GM18511 (cell line): ENCODE data around the gene DPH5.
"Not testable (repeated sequence)": the region's sequence is repeated elsewhere in the genome, so short reads cannot be mapped to it uniquely, and the experiment has no call there.

Experiments used
- ATAC-seq: cut with Tn5 transposase; IDR thresholded peaks from one replicate; pipeline ENCODE4 v1.9.1; 2021; ENCODE audit warnings: mild to moderate bottlenecking, moderate library complexity; ENCODE audit not compliant: unreplicated experiment

The DPH5 gene, protein sequence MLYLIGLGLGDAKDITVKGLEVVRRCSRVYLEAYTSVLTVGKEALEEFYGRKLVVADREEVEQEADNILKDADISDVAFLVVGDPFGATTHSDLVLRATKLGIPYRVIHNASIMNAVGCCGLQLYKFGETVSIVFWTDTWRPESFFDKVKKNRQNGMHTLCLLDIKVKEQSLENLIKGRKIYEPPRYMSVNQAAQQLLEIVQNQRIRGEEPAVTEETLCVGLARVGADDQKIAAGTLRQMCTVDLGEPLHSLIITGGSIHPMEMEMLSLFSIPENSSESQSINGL

DNA sequence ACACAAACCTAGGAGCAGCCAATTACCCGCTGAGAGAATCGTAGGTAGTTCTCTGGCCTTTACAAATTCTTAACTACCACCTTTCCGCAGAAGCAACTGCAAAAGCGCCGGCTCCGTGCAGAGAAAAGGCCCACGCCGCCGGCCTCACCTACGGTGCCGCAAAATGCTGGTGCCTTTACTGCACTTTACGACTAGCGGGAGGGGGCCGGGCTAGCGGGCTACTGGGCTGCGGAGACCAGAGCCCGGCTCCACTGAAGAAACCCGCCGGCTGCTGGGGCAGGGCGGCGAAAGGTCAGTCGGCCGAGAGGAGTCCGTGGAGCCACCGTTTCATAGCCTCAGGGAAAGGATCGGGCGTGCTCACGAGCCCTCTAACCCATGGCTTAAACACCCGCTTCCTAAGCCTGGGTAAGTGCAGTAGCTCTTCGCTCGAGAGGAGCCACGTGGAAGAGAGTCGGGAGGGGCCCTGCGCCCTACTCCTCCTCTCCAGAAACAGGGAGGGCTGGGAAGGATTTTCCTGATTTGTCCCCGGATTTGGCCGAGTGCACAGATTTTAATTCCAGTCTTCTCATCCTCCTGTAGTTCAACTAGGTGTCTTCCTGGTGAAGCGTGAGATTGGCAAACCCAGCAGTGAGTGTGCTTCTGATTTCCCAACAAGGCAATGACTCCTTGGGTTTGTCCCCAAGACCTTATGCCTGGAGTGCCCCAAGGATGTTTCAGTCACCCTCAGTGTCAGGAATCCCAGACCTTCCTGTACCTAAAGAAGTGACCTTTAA is at the start of gene DPH5:
TSS of gene DPH5 (minus strand) at position 128 of the 773 bp plus-strand sequence. CDS start 341 bp downstream, outside the sequence.
- ATAC-seq = peak; percentile 82

DNA sequence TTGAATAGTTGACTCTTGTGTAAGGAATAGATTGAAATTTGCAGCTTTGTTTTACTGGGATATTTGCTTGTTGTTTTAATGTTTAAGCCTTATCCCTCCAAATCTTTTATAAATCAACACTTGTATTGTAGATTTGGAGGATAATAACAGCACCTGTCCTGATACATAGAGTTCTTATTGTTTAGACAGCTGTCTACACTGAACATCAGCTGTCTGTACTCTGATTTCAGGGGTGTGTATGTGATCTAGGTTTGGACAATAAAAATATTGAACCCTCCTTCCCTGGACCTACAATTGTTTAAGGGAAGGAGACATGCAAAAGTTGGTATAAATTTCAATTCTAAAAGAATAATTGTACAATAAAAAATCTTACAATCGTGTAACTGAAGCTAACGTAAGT is 48.3 kb upstream of the DPH5 start:
- ATAC-seq = no peak

DNA sequence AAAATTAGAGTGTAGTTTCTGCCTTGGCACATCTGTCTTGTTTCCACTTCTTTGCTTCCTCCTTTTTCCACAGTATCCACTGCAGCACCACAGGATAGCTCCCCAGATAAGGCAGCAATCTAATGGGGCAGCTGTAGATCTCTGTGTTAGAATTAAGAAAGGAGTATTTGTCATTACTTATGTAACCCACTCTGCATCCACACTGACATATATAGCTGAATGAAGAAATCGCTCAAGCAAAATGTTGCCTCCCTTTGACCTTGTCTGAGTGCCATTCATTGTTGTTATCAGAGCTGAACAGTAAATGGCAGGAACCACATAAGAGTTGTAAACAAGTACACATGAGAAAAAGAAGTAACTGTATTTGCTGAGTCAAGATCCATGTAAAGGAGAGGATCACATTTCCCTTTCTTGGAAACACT is 45.9 kb upstream of the DPH5 start:
- no peak for ATAC-seq

DNA sequence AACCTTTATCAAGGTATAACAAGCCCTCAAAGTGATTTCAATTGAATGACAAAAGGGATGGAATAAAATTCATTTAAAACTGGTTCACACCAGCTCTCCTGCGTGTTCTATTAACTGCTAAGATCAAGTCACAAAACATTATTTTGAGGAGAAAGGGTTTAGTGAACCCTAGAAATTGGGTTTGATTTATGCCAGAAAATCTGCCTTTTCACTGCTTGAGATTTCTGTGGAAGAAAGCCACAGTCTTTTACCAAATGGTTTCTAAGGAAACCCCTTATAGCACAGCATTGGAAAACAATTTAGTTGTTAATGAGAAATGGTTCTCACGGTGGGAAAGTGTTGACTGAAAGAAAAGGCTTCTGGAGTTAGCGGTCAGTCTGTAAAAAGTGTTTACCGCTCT is 43.6 kb upstream of the DPH5 start:
- ATAC-seq = no peak

DNA sequence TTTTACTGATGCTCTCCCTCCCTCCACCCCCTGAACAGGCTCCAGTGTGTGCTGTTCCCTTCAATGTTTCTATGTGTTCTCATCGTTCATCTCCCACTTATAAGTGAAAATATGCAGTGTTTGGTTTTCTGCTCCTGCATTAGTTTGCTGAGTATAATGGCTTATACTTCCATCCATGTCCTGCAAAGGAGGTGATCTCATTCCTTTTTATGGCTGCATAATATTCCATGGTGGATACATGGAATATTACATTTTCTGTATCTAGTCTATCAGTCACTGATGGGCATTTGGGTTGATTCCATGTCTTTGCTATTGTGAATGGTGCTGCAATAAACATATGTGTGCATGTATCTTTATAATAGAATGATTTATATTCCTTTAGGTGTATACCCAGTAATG is 41.4 kb upstream of the DPH5 start:
- not testable (repeated sequence) for ATAC-seq

DNA sequence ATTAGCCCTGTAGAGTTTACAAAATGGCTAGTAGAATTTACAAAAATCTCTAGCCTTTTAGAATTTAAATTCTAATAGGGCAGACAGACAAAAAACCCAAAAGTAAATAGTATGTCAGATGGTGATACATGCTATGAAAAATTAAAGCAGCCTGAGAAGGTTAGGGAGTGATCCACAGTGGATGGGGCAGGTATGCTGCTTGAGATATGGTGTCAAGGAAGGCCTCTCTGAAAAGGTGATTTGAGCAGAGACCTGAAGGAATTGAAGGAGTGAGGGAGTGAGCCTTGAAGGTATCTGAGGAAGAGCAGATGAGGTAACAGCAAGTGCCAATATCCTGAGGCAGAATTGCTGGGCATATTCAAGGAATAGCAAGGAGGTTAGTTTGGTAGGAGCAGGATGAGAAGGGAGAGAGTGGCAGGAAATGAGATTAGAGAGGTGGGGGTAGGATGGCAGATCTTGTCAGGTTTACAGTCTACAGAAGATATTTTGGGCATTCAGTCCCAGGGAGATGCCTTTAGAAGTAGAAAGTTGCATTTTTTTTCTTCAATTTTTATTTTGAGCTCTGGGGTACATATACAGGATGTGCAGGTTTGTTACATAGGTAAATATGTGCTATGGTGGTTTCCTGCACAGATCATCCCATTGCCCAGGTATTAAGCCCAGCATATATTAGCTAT is 40.8 kb upstream of the DPH5 start:
- no peak for ATAC-seq

DNA sequence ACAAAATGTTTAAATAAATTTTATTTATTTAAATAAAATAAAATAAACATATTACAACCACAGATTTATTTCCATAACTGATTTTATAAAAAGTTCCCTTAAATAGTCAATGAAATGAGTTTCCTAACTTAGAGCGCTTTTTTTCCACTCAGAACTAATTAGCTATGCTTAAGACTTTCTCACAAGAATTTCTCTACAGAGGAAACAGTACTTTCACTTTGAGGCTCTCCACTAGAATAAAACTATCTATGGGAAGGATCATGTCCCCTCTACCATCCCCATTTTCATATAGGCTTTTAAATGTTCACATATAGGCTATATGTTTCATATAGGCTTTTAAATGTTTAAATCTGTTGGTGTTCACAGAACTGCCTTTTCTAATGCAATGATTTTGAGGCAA is 40.0 kb upstream of the DPH5 start:
- no peak for ATAC-seq

DNA sequence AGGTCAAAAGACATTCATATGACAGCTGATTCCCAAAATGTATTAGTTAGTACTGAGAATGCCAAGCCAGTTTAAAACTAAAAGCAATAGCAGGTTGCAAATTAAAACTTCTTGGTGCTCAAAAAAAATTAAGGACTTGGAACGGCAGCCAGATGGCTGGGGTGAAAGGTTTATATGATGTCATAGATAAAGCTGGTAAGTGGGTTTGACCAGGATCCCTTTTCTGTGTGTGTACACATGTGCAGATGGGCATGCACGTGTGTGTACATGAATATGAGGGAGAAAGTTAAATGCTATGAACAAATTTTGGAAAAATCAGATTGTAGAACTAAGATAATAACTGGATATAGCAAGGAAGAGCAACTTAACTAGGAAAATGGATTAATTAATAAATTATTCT is 39.1 kb upstream of the DPH5 start:
- no peak for ATAC-seq

DNA sequence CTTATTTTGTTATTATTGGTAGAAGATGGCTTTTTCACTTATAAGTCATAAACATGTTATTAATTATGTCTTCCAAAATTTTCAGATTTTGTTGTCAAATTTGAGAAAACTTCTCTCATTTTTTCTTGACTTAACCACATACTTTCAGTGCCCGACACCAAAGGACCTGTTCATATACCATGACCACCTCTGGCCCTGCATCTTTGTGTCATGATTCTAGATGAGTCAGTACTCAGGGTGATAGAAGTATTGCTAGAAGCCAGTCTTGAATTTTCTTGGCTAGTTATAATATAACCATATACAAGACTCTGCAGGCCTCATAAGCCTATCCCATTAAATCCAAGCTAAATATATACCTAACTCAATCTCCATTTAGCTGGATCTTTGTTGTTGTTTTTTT is 35.4 kb upstream of the DPH5 start:
- peak; percentile 83 for ATAC-seq

DNA sequence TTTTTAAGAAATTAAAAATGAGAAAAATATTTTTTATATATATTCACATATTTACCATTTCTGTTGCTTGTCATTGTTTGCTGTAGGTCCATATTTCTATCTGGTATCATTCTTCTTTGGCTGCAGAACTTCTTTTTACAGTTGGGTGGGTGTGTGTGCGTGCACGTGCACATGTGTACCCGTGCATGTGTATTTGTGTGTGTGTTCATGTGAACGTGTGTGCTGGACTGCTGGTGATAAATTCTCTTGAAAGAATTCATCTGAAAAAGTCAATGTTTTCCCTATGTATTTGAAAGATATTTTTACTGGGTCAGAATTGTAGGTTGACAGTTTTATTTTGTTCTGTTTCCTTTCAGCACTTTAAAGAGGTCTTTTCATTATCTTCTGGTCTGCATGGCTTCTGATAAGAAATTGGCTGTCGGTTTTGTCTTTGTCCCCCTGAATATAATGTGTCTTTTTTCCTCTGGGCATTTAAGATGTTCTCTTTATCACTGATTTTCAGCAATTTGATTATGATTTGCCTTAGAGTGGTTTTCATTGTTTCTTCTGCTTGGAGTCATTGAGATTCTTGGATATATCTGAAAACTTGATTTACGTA is 34.5 kb upstream of the DPH5 start:
- no peak for ATAC-seq

DNA sequence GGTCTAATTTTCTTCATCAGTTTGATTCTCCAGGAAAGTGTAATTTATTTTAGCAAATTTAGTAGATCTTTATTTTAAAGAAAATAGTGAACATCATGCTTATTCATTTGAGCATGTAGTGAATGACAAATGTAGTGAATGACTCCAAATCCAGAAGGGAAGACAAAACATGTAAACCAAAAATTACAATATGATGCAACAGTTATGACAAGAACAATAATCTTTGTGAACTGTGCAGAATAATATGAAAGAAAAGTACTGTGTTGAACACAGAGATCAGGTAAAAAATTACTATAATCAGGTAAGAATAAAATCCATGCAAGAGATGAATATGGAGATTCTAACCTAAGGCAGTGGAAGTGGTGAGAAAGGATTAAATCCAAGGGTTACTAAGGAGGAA is 30.0 kb upstream of the DPH5 start:
- no peak for ATAC-seq

DNA sequence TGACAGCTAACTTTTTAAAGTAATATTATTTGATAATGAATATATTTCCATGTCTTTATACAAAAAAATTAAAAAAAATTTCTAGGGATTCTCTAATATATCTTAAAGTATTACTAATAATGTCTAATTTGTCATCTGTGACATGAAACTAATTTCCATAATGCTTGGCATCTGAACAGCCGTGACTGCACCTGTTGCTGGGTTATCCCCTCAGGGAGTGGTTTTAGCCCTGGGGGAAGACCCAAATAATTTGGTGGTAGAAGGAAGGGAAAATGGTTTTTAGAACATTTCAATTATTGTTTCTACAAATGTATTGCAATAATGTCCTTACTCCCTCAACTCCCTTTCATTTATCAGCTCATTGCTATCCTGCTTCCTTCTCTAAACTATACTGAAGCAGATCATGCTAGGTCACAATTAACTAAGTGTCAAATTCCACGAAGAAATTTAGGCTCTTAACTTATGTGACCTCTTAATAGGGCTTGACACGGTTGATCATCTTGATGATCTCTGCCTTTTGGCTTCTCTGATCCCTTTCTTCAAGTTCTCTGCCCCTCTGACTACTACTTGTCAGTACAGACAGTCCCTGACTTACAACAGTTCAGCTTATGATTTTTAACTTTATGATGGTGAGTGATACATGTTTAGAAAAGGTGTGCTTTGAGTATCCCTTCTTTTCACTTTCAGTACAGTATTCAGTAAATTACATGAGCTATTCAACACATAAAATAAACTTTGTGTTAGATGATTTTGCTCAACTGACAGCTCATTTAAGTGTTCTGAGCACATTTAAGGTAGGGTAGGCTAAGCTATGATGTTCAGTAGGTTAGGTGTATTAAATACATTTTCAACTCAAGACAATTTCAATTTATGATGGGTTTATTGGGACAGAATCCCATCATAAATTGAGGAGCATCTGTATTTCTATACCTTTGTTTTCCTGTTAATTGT is 26.4 kb upstream of the DPH5 start:
- ATAC-seq = peak; percentile 96

DNA sequence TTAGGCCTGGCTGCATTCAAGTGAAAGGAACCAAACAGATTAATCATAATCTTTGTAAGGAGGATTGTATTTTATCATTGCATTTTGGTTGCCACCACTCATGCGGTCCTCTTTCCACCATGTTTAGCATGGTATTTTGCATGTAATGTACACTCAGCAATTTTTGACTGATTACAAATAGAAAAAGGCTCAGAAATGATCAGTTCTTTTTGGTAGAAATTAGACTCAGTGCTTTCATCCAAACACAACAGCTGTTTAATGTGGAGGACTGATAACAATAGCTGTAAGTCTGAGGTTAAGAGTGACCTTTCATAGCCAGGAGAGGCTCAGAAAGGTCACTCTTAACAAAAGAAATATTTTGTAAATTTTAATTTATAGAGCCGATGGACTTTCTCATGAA is 25.3 kb upstream of the DPH5 start:
- ATAC-seq = no peak

DNA sequence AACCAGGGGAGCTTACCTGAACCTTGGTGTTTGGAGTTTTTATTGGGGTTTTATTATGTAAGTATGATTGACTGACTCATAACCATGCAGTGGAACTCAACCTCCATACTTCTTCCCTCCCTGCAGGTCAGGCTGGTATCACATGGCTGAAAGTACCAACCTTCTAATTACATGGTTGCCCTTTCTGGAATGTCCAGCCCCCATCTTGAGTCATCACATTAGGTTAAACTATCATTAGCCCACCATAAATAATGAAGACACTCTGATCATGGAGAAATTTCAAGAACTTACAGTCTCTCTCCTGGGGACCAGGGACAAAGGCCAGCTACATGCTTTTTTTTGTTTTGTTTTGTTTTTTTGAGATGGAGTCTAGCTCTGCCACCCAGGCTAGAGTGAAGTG is 19.2 kb upstream of the DPH5 start:
- ATAC-seq = no peak

DNA sequence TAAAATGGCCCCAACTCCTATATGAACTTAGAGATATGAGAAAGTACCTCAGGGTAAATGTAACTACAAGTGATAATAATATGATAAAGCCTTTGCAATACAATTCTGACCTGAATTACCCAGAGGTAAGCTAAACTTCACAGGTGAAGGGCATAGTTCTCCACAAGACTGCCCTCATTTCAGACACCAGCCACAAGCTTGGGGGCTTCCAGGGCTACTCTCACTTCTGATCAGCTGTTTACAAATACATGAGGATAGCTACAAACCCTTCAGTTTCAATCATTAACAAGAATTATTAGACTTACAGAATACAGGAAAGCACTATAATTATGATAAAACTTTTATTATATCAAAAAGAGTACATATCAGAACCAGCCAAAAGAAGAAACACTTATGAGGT is 18.7 kb upstream of the DPH5 start:
- ATAC-seq = peak; percentile 48

DNA sequence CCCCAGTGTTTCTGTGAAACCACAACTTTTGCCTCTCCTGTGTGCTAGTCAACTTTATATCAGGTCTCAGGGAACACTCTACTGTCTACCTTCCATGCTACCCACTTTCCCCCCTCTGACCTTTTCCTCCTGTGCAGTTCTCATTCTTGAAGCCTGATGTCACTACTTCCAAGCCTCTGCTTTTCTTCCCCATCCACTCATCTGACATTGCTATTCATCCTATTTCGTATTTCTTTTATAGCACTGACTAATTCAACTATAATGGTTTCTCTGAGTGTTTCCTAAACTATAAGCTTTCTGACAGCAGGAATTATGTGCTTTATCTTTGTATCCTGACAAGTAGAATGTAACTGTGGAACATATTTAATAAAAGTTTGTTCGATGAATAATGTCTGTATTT is 18.2 kb upstream of the DPH5 start:
- no peak for ATAC-seq

DNA sequence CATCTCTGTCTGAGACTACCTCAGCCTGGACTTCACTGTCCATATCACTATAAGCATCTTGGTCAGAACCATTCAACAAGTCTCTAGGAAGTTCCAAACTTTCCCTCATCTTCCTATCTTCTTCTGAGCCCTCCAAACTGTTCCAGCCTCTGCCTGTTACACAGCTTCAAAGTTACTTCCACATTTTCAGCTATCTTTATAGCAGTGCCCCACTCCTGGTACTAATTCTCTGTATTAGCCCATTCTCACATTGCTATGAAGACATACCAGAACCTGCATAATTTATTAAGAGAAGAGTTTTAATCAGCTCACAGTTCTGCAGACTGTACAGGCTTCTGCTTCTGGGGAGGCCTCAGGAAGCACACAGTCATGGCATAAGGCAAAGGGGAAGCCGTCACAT is 15.7 kb upstream of the DPH5 start:
- no peak for ATAC-seq

DNA sequence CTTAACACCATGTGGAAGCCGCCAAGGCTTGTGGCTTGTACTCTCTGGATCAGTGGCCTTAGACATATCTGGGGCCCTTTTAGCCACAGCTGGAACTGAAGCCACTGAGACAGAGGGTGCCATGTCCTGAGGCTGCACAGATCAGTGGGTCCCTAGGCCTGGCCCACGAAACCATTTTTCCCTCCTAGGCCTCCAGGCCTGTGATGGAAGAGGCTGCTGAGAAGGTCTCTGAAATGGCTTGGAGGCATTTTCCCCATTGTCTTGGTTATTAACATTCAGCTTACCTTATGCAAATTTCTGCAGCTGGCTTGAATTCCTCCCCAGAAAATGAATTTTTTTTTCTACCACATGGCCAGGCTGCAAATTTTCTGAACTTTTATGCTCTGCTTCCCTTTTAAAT is 15.1 kb upstream of the DPH5 start:
- no peak for ATAC-seq

DNA sequence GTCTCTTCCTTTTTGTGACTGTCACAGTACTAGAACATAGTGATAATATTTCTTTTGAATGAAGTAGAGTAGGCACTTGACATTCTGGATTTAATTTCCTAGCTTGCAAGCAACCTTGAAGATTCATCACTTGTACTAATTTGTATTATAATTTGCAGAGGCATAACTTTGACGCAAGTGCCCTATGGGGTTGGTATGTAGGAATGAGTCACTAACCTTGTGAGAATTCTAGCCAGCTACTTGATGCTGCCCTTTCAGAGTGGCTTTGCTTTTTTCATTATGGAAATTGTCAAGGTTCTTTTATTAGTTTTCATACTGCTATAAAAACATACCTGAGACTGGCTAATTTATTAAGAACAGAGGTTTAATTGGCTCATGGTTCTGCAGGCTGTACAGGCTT is 13.7 kb upstream of the DPH5 start:
- ATAC-seq = no peak

DNA sequence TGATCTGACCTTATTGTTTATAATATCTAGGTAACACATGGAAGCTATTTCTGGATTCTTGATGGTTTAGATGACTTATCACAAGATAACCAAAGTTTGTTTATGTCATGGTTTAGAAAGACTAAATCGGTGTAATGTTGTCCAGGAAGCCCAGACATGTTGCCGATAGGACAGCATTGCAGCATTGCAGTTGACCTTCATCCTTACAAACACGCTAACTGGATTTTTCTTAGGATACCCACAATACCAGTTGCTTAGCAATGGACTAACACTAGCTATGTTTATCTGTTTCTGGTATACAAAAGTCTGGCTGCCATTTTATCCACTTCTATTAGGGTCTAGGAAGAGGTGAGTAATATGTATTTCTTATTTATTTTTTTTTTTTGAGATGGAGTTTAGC is 11.7 kb upstream of the DPH5 start:
- no peak for ATAC-seq

DNA sequence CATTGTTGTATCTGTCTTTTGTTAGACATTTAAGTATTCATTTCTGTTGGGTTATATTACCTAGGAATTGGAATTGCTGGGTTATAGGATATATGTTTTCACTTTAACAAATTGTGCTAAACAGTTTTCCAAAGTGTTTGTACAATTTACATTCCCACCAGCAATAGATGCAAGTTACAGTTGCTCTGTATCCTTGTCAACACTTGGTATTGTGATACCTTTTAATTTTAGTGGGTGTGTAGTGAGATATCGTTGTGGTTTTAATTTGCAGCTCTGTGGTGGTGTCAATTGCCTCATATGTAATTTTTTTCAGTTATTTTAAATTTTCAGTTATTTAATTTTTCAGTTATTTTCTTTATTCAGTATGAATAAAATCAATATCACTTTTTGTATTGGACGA is 7.4 kb upstream of the DPH5 start:
- ATAC-seq = no peak
